Activated naive CD8-positive, alpha-beta T cell treated with anti-CD3 and anti-CD28 coated beads, Interleukin-2, amount 10 ng/mL, durations not matched to agents 7 days and 5 days (primary cell): Measurements from ENCODE around the gene EFCAB14. TPM values are rescaled to one million over a fixed set of nuclear protein-coding genes. Genes with fewer than 3 reads are reported as not detected.
"Not testable (repeated sequence)": the region's sequence is repeated elsewhere in the genome, so short reads cannot be mapped to it uniquely, and the experiment has no call there.

Experiments used
- ATAC-seq: fragments of 150-1000 bp; cut with Tn5 transposase; one replicate; pipeline ENCODE4 v1.10.0; 2021; ENCODE audit warnings: low read depth, moderate library complexity
- POLR2A ChIA-PET: fragments of 350-600 bp; sonication (Branson Sonifier 250); formaldehyde crosslinking; loops from one replicate; lab custom pipeline; 2021; ENCODE audit warnings: antibody characterized with exemption; lab: Charles Lee
- DNase-seq: peaks from one replicate; pipeline ENCODE4 v3.0.0; 2021
- H3K27ac Mint-ChIP-seq: one replicate; pipeline ENCODE4 v1.8.0; 2022; ENCODE audit warnings: mild to moderate bottlenecking, mixed read lengths
- H3K27me3 Mint-ChIP-seq: one replicate; pipeline ENCODE4 v1.8.0; 2022; ENCODE audit warnings: mild to moderate bottlenecking, moderate library complexity, mixed read lengths
- H3K36me3 Mint-ChIP-seq: one replicate; pipeline ENCODE4 v1.8.0; 2021; ENCODE audit warnings: mild to moderate bottlenecking, mixed read lengths
- H3K4me1 Mint-ChIP-seq: one replicate; pipeline ENCODE4 v1.8.0; 2021; ENCODE audit warnings: mixed read lengths
- H3K4me3 Mint-ChIP-seq: one replicate; pipeline ENCODE4 v1.8.0; 2022; ENCODE audit warnings: mild to moderate bottlenecking, moderate library complexity, mixed read lengths
- H3K9me3 Mint-ChIP-seq: one replicate; pipeline ENCODE4 v1.8.0; 2021; ENCODE audit warnings: mixed read lengths
- total RNA-seq, 2 experiments: library from RNA; stranded (reverse); gene quantifications; one replicate each; pipeline ENCODE4 v1.2.3, GENCODE V29; 2021

EFCAB14 gene, protein sequence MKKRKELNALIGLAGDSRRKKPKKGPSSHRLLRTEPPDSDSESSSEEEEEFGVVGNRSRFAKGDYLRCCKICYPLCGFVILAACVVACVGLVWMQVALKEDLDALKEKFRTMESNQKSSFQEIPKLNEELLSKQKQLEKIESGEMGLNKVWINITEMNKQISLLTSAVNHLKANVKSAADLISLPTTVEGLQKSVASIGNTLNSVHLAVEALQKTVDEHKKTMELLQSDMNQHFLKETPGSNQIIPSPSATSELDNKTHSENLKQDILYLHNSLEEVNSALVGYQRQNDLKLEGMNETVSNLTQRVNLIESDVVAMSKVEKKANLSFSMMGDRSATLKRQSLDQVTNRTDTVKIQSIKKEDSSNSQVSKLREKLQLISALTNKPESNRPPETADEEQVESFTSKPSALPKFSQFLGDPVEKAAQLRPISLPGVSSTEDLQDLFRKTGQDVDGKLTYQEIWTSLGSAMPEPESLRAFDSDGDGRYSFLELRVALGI
- total RNA-seq = 10 to 100 TPM; 77.4 to 84.2 TPM

DNA sequence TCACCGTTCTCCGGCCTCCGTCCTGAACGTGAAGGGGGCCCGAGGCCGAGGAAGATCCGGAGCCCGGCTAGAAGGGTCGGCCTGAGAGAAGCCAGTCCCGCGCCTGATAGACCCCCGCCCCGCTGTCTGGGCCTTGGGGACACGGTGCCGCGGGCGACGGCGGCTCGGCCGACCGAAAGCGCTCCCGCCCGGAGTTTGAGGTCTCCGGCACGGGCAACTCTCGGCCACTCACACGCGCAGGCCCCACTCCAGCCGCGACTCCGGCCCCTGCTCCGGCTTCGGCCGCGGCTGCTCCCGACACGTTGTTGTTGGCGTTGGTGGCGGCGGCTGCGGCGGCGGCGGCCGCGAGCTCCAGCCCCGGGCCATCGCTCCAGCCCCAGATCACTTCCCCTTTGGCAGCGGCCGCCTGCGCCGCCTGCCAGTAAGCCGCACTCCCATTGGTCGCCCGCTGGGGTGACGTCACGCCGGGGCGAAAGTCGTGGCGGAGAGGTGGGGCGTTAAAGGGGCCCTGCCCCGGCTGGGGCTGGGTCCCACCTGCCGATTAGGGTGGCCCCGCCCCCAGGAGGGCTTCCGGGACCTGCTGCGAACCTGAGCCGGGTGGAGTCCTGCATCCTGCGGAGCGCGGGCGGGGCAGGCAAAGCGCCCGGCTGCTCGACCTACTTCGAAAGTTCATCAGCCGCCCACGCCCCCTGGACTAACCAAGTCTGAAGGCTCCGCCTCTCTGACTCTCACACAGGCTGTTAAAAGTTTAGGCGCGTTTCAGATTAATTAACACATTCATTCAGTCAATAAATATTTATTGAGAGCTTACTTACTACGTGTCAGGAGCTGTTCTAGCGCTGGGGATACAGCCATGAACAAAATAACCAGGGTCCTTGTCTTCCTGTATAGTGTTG lies at the start of gene EFCAB14:
Gene EFCAB14 (minus strand): TSS at position 388 of the 896 bp plus-strand sequence. CDS start 1,027 bp downstream, outside the sequence.
- Mint-ChIP-seq H3K9me3 (no peaks in the 10 kb centered on the region), H3K4me3 (peak within 1 kb of the TSS; percentile 96), H3K4me1 (peaks cover 33% of the 10 kb centered on the region), H3K27me3 (no peaks in the 10 kb centered on the region), H3K36me3 (peaks cover 17% of the 10 kb centered on the region), H3K27ac (peak within 1 kb of the TSS; percentile 95)
- POLR2A ChIA-PET = interaction anchor here (1.0 to 1.4 kb wide), 10 partner anchors 10 to 433 kb away, joined by 3 to 10 read pairs (median 4); partner anchors contain the start of genes ATPAF1, MKNK1 and MOB3C
- peak; percentile 99 for ATAC-seq
- peak; percentile 100 for DNase-seq

GRCh38 chr1:46768445-46768844 lies 49.5 kb upstream of the EFCAB14 start:
- Mint-ChIP-seq H3K4me1 (peaks cover 2% of the 10 kb centered on the region), H3K27me3 (peaks cover 23% of the 10 kb centered on the region), H3K27ac (no peak overlapping the region), H3K9me3 (peaks cover 13% of the 10 kb centered on the region), H3K36me3 (no peaks in the 10 kb centered on the region), H3K4me3 (no peak overlapping the region)
- DNase-seq (no peak), ATAC-seq (no peak)
- POLR2A ChIA-PET = no interaction called here

- Mint-ChIP-seq H3K9me3 (peaks cover 13% of the 10 kb centered on the region), H3K4me3 (no peak overlapping the region), H3K27me3 (peaks cover 24% of the 10 kb centered on the region), H3K27ac (no peak overlapping the region), H3K36me3 (no peaks in the 10 kb centered on the region), H3K4me1 (peaks cover 2% of the 10 kb centered on the region)
- POLR2A ChIA-PET = no interaction called here
- ATAC-seq (no peak), DNase-seq (no peak)
These were observed 48.9 kb upstream of the EFCAB14 start for GRCh38 chr1:46767649-46768282.

- POLR2A ChIA-PET = no interaction called here
- H3K36me3 Mint-ChIP-seq = no peaks in the 10 kb centered on the region
- peaks cover 32% of the 10 kb centered on the region for H3K27me3 Mint-ChIP-seq
- peaks cover 3% of the 10 kb centered on the region for H3K9me3 Mint-ChIP-seq
- ATAC-seq = no peak
- DNase-seq = no peak
- no peak overlapping the region for H3K27ac Mint-ChIP-seq
- no peaks in the 10 kb centered on the region for H3K4me1 Mint-ChIP-seq
- no peak overlapping the region for H3K4me3 Mint-ChIP-seq
These were observed 45.5 kb upstream of the EFCAB14 start for GRCh38 chr1:46764402-46764801.

- POLR2A ChIA-PET = no interaction called here
- DNase-seq = no peak
- no peaks in the 10 kb centered on the region for H3K4me1 Mint-ChIP-seq
- H3K9me3 Mint-ChIP-seq = no peaks in the 10 kb centered on the region
- ATAC-seq = no peak
- H3K36me3 Mint-ChIP-seq = no peaks in the 10 kb centered on the region
- no peak overlapping the region for H3K27ac Mint-ChIP-seq
- peaks cover 40% of the 10 kb centered on the region for H3K27me3 Mint-ChIP-seq
- no peak overlapping the region for H3K4me3 Mint-ChIP-seq
These were observed 42.8 kb upstream of the EFCAB14 start for GRCh38 chr1:46761740-46762139.

DNA sequence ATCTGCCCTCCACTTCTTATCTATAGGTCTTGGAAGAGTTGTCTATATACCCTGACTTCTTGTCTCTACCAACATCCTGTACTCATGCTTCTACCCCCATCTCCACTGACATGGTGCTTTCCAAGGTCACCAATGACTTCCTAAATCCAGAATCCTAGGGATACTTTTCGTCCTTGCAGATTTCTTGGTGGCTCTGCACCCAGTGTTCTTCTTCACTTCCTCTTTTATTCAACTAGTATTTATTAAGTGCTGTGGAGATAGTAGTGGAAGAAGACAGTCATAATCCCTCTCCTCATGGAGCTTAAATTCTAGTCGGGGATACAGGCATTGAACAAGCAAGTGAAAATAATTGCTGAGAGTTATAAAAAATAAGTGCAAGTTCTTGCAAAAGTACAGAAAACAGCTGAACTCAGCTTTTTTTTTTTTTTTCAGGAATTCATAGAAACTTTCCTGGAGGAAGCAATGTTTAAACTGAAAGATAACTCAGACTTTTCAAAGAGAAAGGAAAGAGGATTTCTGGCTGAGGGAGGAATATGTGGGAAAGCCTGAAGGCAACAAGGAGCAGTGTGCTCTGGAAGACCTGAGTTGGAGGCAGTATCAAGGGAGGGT lies 41.7 kb upstream of the EFCAB14 start:
- peaks cover 49% of the 10 kb centered on the region for H3K27me3 Mint-ChIP-seq

GRCh38 chr1:46757956-46758528 lies 39.1 kb upstream of the EFCAB14 start:
- Mint-ChIP-seq H3K9me3 (no peaks in the 10 kb centered on the region), H3K4me3 (no peak overlapping the region), H3K27ac (no peak overlapping the region), H3K4me1 (no peaks in the 10 kb centered on the region), H3K36me3 (no peaks in the 10 kb centered on the region), H3K27me3 (peaks cover 47% of the 10 kb centered on the region)
- DNase-seq (no peak), ATAC-seq (no peak)
- POLR2A ChIA-PET = no interaction called here

More for the DNA sequence above, 41.7 kb upstream of the EFCAB14 start:
- ATAC-seq (no peak), DNase-seq (no peak)
- Mint-ChIP-seq H3K4me1 (no peaks in the 10 kb centered on the region), H3K9me3 (no peaks in the 10 kb centered on the region), H3K36me3 (no peaks in the 10 kb centered on the region), H3K27ac (no peak overlapping the region), H3K4me3 (no peak overlapping the region)
- POLR2A ChIA-PET = no interaction called here

- no peak overlapping the region for H3K27ac Mint-ChIP-seq
- POLR2A ChIA-PET = no interaction called here
- peaks cover 47% of the 10 kb centered on the region for H3K27me3 Mint-ChIP-seq
These were observed 38.5 kb upstream of the EFCAB14 start for GRCh38 chr1:46757247-46757955.

DNA sequence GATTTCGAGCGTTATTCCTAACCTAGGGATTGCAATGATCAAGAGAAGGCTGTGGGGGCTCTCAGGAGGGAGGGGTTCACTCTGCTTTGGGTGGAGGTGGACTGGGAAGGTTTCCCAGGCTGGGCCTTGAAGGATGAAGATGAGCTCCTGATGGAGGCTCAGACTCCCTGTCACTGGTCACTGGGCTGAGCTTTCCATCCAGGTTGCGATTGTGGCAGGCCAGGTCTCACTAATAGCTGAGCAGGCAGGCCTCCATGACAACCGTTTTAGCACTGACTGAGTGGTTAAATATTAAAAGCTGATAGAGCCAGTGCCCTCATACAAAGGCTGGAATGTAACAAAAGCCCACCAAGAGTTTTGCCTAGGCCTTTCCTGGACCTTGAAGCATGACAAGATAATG lies 36.2 kb upstream of the EFCAB14 start:
- no peaks in the 10 kb centered on the region for H3K4me1 Mint-ChIP-seq
- peaks cover 46% of the 10 kb centered on the region for H3K27me3 Mint-ChIP-seq
- ATAC-seq (no peak), DNase-seq (no peak)
- no peak overlapping the region for H3K27ac Mint-ChIP-seq
- POLR2A ChIA-PET = interaction anchor here (0.6 kb wide), 1 partner anchor 1003 kb away, joined by 3 read pairs; no protein-coding TSS in a partner anchor
- H3K9me3 Mint-ChIP-seq = no peaks in the 10 kb centered on the region
- no peak overlapping the region for H3K4me3 Mint-ChIP-seq
- H3K36me3 Mint-ChIP-seq = no peaks in the 10 kb centered on the region

More at GRCh38 chr1:46757247-46757955, 38.5 kb upstream of the EFCAB14 start:
- H3K4me1 Mint-ChIP-seq = no peaks in the 10 kb centered on the region
- DNase-seq = no peak
- no peaks in the 10 kb centered on the region for H3K36me3 Mint-ChIP-seq
- no peak for ATAC-seq
- H3K9me3 Mint-ChIP-seq = no peaks in the 10 kb centered on the region
- no peak overlapping the region for H3K4me3 Mint-ChIP-seq

- not testable (repeated sequence) for H3K4me1 Mint-ChIP-seq, H3K9me3 Mint-ChIP-seq, H3K36me3 Mint-ChIP-seq, H3K27ac Mint-ChIP-seq, ATAC-seq, H3K4me3 Mint-ChIP-seq, DNase-seq
- POLR2A ChIA-PET = interaction anchor here (0.6 kb wide), 1 partner anchor 1003 kb away, joined by 3 read pairs; no protein-coding TSS in a partner anchor
- peaks cover 44% of the 10 kb centered on the region for H3K27me3 Mint-ChIP-seq
These were observed 35.8 kb upstream of the EFCAB14 start for GRCh38 chr1:46754707-46755106.

DNA sequence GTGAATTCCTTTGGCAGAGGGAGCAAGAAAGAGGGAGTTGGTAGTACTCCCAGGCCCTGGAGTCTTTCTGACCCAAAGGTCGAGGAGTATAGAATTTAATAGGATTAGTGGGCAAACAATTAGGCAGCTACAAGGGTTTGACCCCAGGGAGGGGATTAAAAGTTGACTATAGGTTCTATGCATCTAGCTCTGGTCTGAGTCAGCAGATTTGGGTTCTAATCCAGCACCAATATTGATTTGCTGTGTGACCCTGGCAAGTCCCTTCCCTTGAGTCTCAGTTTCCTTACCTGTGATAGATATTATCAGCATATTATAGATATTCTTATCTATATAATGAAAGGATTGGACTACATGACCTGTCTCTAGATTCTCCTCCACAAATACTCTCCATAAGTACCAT lies 35.1 kb upstream of the EFCAB14 start:
- Mint-ChIP-seq H3K36me3 (no peaks in the 10 kb centered on the region), H3K4me3 (no peak overlapping the region), H3K27ac (no peak overlapping the region), H3K9me3 (no peaks in the 10 kb centered on the region), H3K27me3 (peaks cover 43% of the 10 kb centered on the region), H3K4me1 (no peaks in the 10 kb centered on the region)
- POLR2A ChIA-PET = no interaction called here
- ATAC-seq (no peak), DNase-seq (no peak)

GRCh38 chr1:46749921-46750404 lies 31.0 kb upstream of the EFCAB14 start:
- peaks cover 38% of the 10 kb centered on the region for H3K27me3 Mint-ChIP-seq
- POLR2A ChIA-PET = no interaction called here
- DNase-seq = no peak
- H3K4me1 Mint-ChIP-seq = no peaks in the 10 kb centered on the region
- no peak overlapping the region for H3K27ac Mint-ChIP-seq
- no peaks in the 10 kb centered on the region for H3K9me3 Mint-ChIP-seq
- ATAC-seq = no peak
- no peaks in the 10 kb centered on the region for H3K36me3 Mint-ChIP-seq
- H3K4me3 Mint-ChIP-seq = no peak overlapping the region
